Gastrocnemius medialis (tissue), 4 donors: Measurements from ENCODE around the gene WFDC12. TPM values are rescaled to one million over a fixed set of nuclear protein-coding genes. Genes with fewer than 3 reads are reported as not detected.
"Not testable (repeated sequence)": the region's sequence is repeated elsewhere in the genome, so short reads cannot be mapped to it uniquely, and the experiment has no call there.

ENCODE experiments used
- ATAC-seq, 2 donors: fragments of 150-250 bp; one replicate each; pipeline ENCODE4 v1.9.1; 2016
- DNase-seq, 2 donors: peaks; one replicate each; pipeline ENCODE4 v3.0.0-alpha.2; 2019
- H3K27ac ChIP-seq, 4 donors: fragments of 200-600 bp; sonication (generic); 1 replicate in 1 of 4; 2 replicates in 3 of 4; pipeline ENCODE4 v1.5.1; 2016 to 2018; ENCODE audit warnings: mild to moderate bottlenecking in 2 of 4, moderate library complexity in 1 of 4
- H3K27me3 ChIP-seq, 3 donors: fragments of 200-600 bp; sonication (generic) in 2 of 3; 1 replicate in 1 of 3; 2 replicates in 2 of 3; pipeline versions ENCODE4 v1.5.1 to v1.6.0; 2016 to 2019; ENCODE audit warnings: mild to moderate bottlenecking in 1 of 3, moderate library complexity in 1 of 3
- H3K36me3 ChIP-seq, 2 donors: fragments of 200-600 bp; sonication (generic) in 1 of 2; one replicate each; pipeline ENCODE4 v1.5.1; 2017 to 2018
- H3K4me1 ChIP-seq, 2 donors: fragments of 200-600 bp; sonication (generic) in 1 of 2; one replicate each; pipeline ENCODE4 v1.5.1; 2016 to 2017; ENCODE audit warnings: mild to moderate bottlenecking in 2 of 2
- H3K4me3 ChIP-seq, 4 donors: fragments of 200-600 bp; sonication (generic) in 3 of 4; 1 replicate in 1 of 4; 2 replicates in 3 of 4; pipeline ENCODE4 v1.5.1; 2016 to 2019; ENCODE audit warnings: mild to moderate bottlenecking in 2 of 4
- H3K9me3 ChIP-seq, 3 donors: fragments of 200-600 bp; sonication (generic) in 2 of 3; 1 replicate in 1 of 3; 2 replicates in 2 of 3; pipeline ENCODE4 v1.5.1; 2016 to 2019
- POLR2A ChIP-seq, 2 donors: fragments of 450-650 bp; IDR thresholded peaks; one replicate each; pipeline ENCODE4 v1.6.1; 2017; ENCODE audit warnings: antibody characterized with exemption in 2 of 2, mild to moderate bottlenecking in 2 of 2, moderate library complexity in 2 of 2
- in situ Hi-C, 4 donors: fragments of 200-750 bp; cut with MboI; loops; one replicate each; pipeline versions ENCODE4 v1.15.0 to v1.8.0; 2017; ENCODE audit warnings: low sequenced_read_pairs in 4 of 4
- intact Hi-C: fragments of 100-400 bp; cut with DNase I; formaldehyde crosslinking; loops from one replicate; pipeline ENCODE4 v1.15.1; 2023; ENCODE audit warnings: low total_unique reads
- total RNA-seq, 4 donors: library from RNA; depleted of rRNA; stranded (reverse); fragments of >200 nt; gene quantifications; one replicate each; pipeline versions ENCODE4 v1.1.0 to v1.2.3, GENCODE V29; 2016
- TF ChIP-seq, protein P1 (sequence below), 5 experiments: fragments of 450-650 bp in 3 of 5; fragments of 200-600 bp in 2 of 5; sonication (generic) in 2 of 5; IDR thresholded peaks in 4 of 5; conservative IDR thresholded peaks in 1 of 5; 1 replicate in 4 of 5; 2 replicates in 1 of 5; pipeline ENCODE4 v1.5.1; 2016 to 2019; ENCODE audit warnings: antibody characterized with exemption in 5 of 5, mild to moderate bottlenecking in 3 of 5, moderate library complexity in 3 of 5

WFDC12 gene
- total RNA-seq, 4 donors from 2014 or later: not detected

DNA sequence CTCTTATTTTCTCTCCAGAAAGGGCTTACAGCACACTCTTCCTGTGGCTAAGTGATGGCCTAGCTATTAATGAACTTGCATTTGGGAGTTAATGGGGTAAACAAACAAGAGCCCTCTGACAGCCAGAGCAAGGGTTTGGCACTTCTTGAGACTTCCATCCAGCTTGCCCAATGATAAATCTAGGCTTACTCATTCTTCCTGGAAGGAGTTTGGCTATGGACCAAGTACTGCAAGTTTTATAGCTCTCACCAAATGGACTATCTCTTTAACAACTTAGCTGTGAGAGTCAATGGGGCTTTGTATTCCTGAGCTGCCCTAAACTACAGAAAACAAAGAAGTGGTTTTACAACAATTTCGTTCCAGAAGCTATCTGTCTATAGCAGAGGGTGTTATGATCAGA is 33.7 kb upstream of the WFDC12 start:
- TF ChIP-seq, protein P1, sequence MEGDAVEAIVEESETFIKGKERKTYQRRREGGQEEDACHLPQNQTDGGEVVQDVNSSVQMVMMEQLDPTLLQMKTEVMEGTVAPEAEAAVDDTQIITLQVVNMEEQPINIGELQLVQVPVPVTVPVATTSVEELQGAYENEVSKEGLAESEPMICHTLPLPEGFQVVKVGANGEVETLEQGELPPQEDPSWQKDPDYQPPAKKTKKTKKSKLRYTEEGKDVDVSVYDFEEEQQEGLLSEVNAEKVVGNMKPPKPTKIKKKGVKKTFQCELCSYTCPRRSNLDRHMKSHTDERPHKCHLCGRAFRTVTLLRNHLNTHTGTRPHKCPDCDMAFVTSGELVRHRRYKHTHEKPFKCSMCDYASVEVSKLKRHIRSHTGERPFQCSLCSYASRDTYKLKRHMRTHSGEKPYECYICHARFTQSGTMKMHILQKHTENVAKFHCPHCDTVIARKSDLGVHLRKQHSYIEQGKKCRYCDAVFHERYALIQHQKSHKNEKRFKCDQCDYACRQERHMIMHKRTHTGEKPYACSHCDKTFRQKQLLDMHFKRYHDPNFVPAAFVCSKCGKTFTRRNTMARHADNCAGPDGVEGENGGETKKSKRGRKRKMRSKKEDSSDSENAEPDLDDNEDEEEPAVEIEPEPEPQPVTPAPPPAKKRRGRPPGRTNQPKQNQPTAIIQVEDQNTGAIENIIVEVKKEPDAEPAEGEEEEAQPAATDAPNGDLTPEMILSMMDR (IDR thresholded peaks at IDR 0.05 in 4 of 5, conservative IDR thresholded peaks at IDR 0.05 in 1 of 5): no peak
- no peak for TF ChIP-seq POLR2A (IDR thresholded peaks at IDR 0.05)
- H3K9me3 ChIP-seq: no peaks in the 10 kb centered on the region
- in situ Hi-C loops (no loop called here), intact Hi-C loops (no loop called here)
- H3K36me3 ChIP-seq: no peaks in the 10 kb centered on the region
- no peak for ATAC-seq
- H3K4me1 ChIP-seq: no peaks in the 10 kb centered on the region
- H3K27me3 ChIP-seq: peaks cover 0 to 5% (median 2%) of the 10 kb centered on the region in 3 donors
- H3K4me3 ChIP-seq: no peak overlapping the region
- H3K27ac ChIP-seq: no peak overlapping the region
- DNase-seq: no peak

- in situ Hi-C loops: no loop called here
- intact Hi-C loops: no loop called here
- Histone ChIP-seq H3K4me1 (no peaks in the 10 kb centered on the region), H3K27ac (no peak overlapping the region), H3K9me3 (no peaks in the 10 kb centered on the region), H3K36me3 (no peaks in the 10 kb centered on the region), H3K27me3 (peaks cover 0 to 4% (median 2%) of the 10 kb centered on the region in 3 donors), H3K4me3 (no peak overlapping the region)
- TF ChIP-seq, protein P1 (IDR thresholded peaks at IDR 0.05 in 4 of 5, conservative IDR thresholded peaks at IDR 0.05 in 1 of 5): no peak
- no peak for TF ChIP-seq POLR2A (IDR thresholded peaks at IDR 0.05)
- DNase-seq (no peak), ATAC-seq (no peak)
Measured at GRCh38 chr20:45156713-45157112, 32.4 kb upstream of the WFDC12 start.

DNA sequence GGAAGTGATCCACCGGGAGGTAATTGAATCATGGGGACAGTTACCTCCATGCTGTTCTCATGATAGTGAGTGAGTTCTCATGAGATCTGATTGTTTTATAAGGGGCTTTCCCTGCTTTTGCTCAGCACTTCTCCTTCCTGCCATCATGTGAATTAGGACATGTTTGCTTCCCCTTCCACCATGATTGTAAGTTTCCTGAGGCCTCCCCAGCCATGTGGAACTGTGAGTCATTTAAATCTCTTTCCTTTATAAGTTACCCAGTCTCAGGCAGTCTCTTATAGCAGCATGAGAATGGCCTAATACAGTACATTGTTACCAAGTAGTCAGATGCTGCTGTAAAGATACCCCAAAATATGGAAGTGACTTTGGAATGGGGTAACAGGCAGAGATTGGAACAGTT is 30.5 kb upstream of the WFDC12 start:
- DNase-seq, H3K27ac ChIP-seq, H3K9me3 ChIP-seq, in situ Hi-C loops, intact Hi-C loops, ATAC-seq, H3K36me3 ChIP-seq, H3K4me3 ChIP-seq, H3K27me3 ChIP-seq, H3K4me1 ChIP-seq: not testable (repeated sequence)

DNA sequence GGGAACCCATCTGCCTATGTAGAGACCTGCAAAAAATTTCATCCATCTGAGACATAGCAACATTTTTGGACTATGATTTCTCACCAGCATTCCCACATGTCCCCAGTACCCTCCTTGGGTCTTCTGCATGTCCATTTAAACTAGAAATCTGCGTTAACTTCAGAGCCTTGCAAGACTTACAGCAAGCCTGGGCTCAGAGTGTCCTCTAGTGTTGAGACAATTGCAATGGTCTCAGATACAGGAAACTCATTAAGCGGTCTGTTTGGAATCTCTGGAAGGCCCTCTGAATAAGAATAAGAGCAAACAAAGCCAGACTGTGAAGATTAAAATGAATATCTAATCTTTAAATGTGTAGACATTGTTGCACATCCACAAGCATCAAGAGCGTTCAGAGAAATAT is 29.9 kb upstream of the WFDC12 start:
- Histone ChIP-seq H3K9me3 (no peaks in the 10 kb centered on the region), H3K4me3 (no peak overlapping the region), H3K27ac (no peak overlapping the region), H3K4me1 (no peaks in the 10 kb centered on the region), H3K36me3 (no peaks in the 10 kb centered on the region), H3K27me3 (peaks cover 0 to 2% (median 0%) of the 10 kb centered on the region in 3 donors)
- no peak for DNase-seq
- intact Hi-C loops: no loop called here
- ATAC-seq: no peak
- TF ChIP-seq, protein P1 (IDR thresholded peaks at IDR 0.05 in 4 of 5, conservative IDR thresholded peaks at IDR 0.05 in 1 of 5): no peak
- no peak for TF ChIP-seq POLR2A (IDR thresholded peaks at IDR 0.05)
- in situ Hi-C loops: no loop called here

- intact Hi-C loops: no loop called here
- no peaks in the 10 kb centered on the region for H3K36me3 ChIP-seq
- no peak for TF ChIP-seq POLR2A (IDR thresholded peaks at IDR 0.05)
- TF ChIP-seq, protein P1 (IDR thresholded peaks at IDR 0.05 in 4 of 5, conservative IDR thresholded peaks at IDR 0.05 in 1 of 5): no peak
- no peaks in the 10 kb centered on the region for H3K4me1 ChIP-seq
- in situ Hi-C loops: no loop called here
- H3K9me3 ChIP-seq: no peaks in the 10 kb centered on the region
- H3K4me3 ChIP-seq: no peak overlapping the region
- ATAC-seq (no peak), DNase-seq (no peak)
- peaks cover 0 to 2% (median 0%) of the 10 kb centered on the region in 3 donors for H3K27me3 ChIP-seq
- no peak overlapping the region for H3K27ac ChIP-seq
Measured at GRCh38 chr20:45153752-45154151, 29.5 kb upstream of the WFDC12 start.
